GM12875 (cell line): ENCODE measurements around the gene OR2AP1.

Experiments
- H3K4me3 ChIP-seq: one replicate; pipeline ENCODE4 v1.5.1; 2011; ENCODE audit warnings: low read depth, low read length, control low read depth
- CTCF ChIP-seq: IDR thresholded peaks from 2 replicates; pipeline ENCODE4 v1.5.1; 2011; ENCODE audit warnings: low read depth, mild to moderate bottlenecking, control low read depth, inconsistent platforms, low read length, moderate library complexity, borderline replicate concordance; ENCODE audit not compliant: insufficient read depth

Gene OR2AP1

GRCh38 chr12:55607821-55608594 is 35.7 kb downstream of the OR2AP1 start:
- TF ChIP-seq CTCF, result no peak
- no peak overlapping the region for H3K4me3 ChIP-seq

- TF ChIP-seq CTCF, result no peak
- no peak overlapping the region for H3K4me3 ChIP-seq
These were observed 38.3 kb downstream of the OR2AP1 start for GRCh38 chr12:55610598-55610997.

DNA sequence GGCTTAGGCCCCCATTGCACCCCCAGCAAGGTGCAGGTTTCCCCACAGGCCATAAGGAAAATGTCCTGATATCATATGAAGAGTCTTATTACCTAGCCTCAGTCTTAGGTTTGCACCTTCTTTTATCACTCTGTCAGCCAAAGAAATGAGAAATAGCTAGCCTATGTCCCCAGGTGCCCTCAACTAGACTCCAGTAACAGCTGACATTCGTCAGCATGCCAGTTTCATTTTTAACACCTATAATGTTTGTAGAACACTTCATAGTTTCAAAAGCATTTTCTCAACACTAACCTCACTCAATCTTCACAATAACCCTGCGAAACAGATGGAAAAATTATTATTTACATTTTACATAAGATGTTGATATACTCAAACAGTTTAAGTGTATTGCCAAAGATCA is 40.4 kb downstream of the OR2AP1 start:
- TF ChIP-seq CTCF, result no peak
- H3K4me3 ChIP-seq, result no peak overlapping the region

- no peak for TF ChIP-seq CTCF
- no peak overlapping the region for H3K4me3 ChIP-seq
These were observed 42.5 kb downstream of the OR2AP1 start for GRCh38 chr12:55614764-55615163.

GRCh38 chr12:55619354-55620138 is 47.3 kb downstream of the OR2AP1 start:
- no peak overlapping the region for H3K4me3 ChIP-seq
- peak; percentile 47; the same call in 1 of the 2 replicates for TF ChIP-seq CTCF

- TF ChIP-seq CTCF, result no peak
- H3K4me3 ChIP-seq, result no peak overlapping the region
These were observed 51.8 kb downstream of the OR2AP1 start for GRCh38 chr12:55624056-55624455.
